HG02678 (cell line): ENCODE results near the gene FGF3.

Experiments
- ATAC-seq: cut with Tn5 transposase; IDR thresholded peaks from one replicate; pipeline ENCODE4 v1.9.1; 2021; ENCODE audit warnings: mild to moderate bottlenecking, moderate library complexity; ENCODE audit not compliant: unreplicated experiment

Gene FGF3

DNA sequence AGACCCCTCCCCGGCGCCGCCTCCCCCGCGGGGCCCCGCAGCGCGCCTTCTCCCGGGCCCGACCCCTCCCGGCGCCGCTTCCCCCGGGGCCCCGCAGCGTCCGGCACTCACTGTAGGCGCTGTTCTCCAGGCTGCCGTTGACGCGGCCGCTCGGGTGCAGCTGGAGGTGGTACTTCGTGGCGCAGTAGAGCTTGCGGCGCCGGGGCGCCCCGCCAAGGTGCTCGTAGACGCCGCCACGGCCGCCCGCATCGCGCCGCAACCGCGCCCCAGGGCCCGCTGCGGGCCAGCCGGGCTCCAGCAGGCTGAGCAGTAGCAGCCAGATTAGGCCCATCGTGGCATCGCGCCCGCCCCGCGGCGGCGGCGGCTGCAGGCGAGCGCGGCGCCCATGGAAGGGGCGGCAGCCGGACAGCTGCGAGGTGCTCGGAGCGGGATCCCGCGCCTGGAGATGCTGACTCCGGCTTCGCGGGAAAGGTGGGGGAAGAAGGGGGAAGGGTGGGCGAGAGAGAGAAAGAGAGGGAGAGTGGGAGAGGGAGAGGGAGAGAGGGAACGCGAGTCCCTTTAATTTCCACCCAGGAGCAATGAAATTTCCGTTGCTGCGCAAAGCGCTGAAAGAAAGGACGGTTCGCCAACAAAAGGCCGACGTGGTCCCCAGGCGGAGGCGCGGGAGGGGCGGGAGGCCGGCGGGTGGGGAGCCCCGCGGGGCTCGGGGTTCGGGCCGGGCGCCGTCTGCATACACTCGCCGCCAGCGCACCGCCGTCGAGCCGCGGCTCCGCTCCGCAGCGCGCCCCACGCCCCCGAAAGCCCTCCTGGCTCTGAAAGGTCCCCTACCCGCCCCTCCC, at the start of gene FGF3:
Gene FGF3 (minus strand): TSS at position 814 of the 839 bp plus-strand sequence. CDS start 483 bp downstream, at position 331.
- ATAC-seq, result no peak

- no peak for ATAC-seq
Measured at GRCh38 chr11:69868871-69869270, 49.7 kb upstream of the FGF3 start.

- ATAC-seq, result no peak
Measured at GRCh38 chr11:69868006-69868810, 49.0 kb upstream of the FGF3 start.

GRCh38 chr11:69867076-69868005, 48.1 kb upstream of the FGF3 start:
- ATAC-seq, result no peak

DNA sequence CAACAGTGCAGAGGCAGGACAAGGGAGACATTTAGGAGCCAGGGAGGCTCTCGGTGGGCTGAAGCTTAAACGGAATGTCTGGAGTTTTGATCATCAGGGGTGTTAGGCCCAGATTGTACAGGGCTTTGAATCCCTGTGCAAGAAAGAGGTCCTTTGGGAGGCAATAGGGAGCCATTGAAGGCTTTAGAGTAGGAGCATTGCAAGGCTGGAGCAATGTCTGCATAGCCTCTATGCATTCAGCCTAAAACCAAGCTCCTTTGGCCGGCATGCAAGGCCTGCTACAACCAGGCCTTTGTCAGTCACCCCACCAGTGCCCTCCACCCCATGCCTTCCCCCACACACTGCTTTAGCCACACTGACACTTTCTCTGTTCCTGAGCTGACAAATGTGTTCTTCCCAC, 47.4 kb upstream of the FGF3 start:
- ATAC-seq, result no peak

DNA sequence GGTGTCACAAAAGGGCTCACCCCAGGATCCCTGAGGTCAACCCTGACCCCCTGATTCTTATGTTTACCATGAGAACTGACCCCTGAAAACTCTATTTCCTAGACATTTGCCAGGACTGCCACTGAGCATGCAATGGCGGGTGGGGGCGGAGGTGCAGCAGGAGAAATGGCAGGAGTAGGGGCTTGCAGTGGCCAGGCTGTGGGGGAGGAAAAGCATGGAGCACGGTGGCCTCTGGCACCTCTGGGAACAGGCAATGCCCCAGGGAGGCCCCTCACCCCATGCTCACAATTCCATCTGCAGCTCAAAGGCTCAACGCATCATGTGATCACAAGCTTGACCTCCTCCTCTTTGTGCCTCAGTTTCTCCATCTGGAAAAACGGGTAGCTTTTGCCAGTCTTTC, 46.5 kb upstream of the FGF3 start:
- ATAC-seq, result no peak

GRCh38 chr11:69864686-69865661, 45.8 kb upstream of the FGF3 start:
- no peak for ATAC-seq

DNA sequence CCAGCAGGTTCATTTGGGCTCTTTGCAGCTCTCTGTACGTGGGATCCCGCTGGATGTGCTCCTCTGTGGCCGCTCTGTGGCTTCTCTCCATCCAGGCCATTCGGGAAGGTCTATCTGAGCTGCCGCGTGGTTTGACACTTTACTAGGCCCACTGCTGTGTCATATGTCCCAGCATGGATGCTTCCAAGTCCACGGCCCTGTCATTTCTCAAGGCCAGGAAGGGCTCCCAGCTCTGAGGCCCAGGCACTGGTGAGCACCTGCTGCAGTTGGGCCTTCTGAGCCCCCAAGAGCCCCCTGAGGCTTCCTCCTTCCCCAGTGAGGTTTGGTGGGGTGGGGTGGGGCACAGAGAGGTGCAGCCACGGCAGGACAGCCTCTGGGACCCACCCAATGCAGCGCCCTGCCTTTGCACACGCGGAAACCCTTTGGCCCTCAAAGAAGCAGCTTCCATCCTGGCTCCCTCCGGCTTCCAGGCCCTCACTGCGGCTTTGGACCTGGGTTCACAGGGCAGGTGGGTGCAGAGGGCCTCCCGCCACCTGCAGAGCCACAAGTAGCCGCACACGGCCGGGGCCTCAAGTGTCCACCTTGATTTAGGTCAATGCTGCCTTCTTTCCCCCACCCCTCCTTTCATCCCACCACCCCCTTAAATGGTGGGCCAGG, 44.5 kb upstream of the FGF3 start:
- no peak for ATAC-seq

DNA sequence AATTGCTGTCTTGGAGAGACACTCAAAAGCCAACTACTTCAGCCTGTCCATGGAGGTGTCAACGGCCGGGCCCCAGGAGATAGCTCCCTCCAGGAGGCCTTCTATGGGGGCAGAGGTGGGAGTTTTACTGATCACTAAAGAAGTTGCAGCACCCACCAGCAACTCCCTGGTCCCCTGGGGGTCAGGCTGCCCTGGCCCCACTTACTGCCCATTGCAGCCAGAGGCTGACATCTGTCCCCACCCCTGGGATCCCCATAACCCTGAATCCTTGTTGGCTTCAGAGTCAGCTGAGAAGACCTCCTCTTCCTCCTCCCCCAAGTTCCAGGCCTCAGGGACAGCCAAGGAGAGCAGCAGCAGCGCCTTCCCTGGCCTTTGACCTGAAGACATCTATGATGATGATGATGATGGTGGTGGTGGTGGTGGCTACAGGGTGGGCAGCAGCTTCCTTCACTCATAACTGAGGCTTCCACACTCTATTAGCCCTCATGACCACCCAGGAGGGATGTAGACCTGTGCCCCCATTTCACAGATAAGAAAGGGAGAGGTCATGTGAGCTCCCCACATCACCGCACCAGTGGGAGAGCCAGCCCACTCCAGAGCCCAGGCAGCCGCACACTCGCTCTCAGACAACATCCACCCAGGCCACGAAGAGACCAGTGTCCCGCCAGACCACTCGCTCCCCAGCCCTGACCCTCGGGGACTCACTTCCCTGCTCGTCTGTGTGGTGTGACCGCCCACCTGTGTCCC, 43.8 kb upstream of the FGF3 start:
- no peak for ATAC-seq

- no peak for ATAC-seq
Measured at GRCh38 chr11:69862331-69862771, 43.1 kb upstream of the FGF3 start.

DNA sequence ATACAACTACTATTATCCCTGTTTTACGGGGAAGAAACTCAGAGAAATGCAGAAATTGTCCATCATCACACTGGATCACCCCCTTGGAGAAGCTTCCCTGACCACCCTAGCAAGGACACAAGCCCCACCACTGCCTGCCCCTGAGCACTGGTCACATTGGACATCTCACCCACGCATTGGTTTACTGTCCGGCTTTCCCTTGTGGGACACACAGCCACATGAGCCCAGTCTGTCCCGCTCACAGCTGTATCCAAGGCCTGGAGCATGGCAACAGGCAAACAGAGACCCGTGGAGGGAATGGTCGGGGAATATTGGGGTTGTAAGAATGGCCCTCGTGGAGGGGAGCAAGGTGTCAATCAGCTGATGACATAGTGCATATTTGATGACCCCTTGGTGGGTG, 42.7 kb upstream of the FGF3 start:
- no peak for ATAC-seq

DNA sequence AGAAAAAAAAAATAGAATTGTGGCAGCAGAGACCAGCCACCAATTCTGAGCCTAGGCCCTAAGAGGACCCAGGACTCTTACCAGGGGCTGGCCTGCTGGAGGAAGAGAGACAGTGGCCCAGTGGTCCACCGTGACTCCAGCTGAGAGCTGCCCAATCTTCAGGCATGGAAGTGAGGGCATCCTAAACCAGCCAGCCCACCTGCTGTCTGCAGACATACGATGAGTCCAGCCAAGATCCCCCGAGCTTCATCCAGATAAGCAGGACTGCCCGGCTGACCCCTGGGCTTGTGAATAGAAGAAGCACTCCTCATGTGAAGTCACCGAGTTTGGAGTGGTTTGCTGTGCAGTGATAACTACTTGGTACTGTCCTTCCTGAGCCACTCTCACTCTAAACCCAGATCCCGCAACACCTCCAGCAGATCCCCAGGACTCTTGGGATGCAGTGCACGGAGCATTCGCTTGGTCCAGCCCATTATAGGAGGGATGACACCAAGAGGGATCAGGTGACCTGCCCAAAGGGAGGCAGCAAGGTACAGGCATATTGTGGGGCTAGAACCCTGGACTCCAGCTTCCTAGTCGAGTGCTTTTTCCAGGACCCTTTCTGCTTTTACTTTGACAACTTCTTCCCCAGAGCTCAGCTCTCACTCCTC, 41.7 kb upstream of the FGF3 start:
- ATAC-seq, result no peak

DNA sequence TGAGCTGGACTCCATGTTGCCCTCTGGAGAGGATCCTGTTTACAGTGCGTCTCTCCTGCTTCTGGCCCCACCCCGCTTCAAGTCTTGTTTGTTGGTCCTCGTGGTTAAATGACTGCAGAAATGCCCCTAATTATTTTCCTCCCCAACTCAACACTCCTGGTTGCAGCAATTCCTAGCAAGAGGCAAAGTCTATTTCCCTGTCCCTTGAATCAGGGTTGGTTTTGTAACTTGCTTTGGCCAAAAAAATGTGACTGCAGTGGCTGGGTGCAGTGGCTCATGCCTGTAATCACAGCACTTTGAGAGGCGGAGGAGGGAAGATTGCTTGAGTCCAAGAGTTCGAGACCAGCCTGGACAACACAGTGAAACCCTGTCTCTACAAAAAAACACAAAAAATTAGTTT, 41.0 kb upstream of the FGF3 start:
- ATAC-seq, result no peak

GRCh38 chr11:69859275-69859934, 40.2 kb upstream of the FGF3 start:
- ATAC-seq, result no peak

- ATAC-seq, result no peak
Measured at GRCh38 chr11:69855421-69855820, 36.2 kb upstream of the FGF3 start.

DNA sequence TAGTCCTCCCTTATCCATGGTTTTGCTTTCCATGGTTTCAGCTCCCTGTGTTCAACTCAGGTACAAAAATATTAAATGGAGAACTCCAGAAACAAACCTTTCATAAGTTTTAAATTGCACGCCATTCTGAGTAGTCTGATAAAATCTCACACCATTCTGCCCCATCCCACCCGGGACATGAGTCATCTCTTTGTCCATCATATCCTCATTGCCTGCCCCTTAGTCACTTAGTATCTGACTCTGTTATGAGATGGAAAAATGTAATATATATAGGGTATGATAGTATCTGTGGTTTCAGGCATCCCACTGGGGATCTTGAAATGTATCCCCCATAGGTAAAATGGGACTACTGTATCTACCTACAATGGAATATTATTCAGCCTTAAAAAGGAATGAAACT, 35.5 kb upstream of the FGF3 start:
- no peak for ATAC-seq

DNA sequence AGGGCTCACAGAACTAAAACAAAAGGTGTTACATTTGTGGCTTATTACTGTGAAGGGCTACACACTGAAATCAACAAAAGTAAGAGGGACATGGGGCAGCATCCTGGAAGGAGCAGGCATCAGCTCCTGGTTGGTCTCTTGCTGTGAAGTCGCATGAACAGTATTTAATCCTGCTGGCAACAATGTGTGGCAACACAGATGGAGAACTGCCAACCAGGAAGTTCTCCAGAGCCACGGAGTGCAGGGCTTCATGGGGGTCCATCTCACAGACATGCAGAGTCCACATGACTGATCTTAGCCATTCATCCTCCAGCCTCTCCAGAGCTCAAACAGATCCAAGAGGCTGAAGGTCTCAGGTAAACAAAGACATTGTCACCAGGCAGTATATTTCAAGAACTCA, 32.8 kb upstream of the FGF3 start:
- ATAC-seq, result no peak

GRCh38 chr11:69848201-69848600, 29.0 kb upstream of the FGF3 start:
- no peak for ATAC-seq
